HG03520 (cell line): ENCODE data around the gene APOB.

Source experiments
- ATAC-seq: cut with Tn5 transposase; IDR thresholded peaks from one replicate; pipeline ENCODE4 v1.9.1; 2021; ENCODE audit warnings: mild to moderate bottlenecking, moderate library complexity; ENCODE audit not compliant: unreplicated experiment

Gene APOB

GRCh38 chr2:21043744-21044532 lies at the start of gene APOB:
TSS of gene APOB (minus strand) at chr2:21044073. CDS start at chr2:21043945, 128 bp downstream.
- ATAC-seq = no peak

- no peak for ATAC-seq
Observed at GRCh38 chr2:21092308-21092869, 48.5 kb upstream of the APOB start.

GRCh38 chr2:21084401-21084800 lies 40.5 kb upstream of the APOB start:
- ATAC-seq = no peak

DNA sequence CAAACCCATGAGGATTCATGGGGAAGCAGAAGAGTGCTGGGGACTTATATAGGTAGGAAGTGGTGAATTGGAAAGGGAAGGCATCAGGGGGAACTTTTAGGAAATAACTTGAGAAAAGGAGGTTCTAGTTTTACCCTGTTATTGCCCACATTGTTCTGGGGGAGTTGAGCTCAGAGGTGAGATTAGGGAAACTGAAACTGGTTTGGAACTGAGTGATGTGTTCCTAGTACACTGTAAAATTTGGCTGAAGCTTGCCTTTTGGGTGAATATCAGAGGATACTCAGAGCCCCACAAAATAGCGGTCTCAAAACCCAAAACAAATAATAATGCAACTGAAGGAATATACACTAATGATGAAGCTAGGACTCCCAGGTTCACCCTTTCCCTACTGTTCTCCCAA lies 39.6 kb upstream of the APOB start:
- ATAC-seq = no peak

- ATAC-seq = no peak
Observed at GRCh38 chr2:21078296-21078695, 34.4 kb upstream of the APOB start.

GRCh38 chr2:21072477-21073242 lies 28.8 kb upstream of the APOB start:
- no peak for ATAC-seq

DNA sequence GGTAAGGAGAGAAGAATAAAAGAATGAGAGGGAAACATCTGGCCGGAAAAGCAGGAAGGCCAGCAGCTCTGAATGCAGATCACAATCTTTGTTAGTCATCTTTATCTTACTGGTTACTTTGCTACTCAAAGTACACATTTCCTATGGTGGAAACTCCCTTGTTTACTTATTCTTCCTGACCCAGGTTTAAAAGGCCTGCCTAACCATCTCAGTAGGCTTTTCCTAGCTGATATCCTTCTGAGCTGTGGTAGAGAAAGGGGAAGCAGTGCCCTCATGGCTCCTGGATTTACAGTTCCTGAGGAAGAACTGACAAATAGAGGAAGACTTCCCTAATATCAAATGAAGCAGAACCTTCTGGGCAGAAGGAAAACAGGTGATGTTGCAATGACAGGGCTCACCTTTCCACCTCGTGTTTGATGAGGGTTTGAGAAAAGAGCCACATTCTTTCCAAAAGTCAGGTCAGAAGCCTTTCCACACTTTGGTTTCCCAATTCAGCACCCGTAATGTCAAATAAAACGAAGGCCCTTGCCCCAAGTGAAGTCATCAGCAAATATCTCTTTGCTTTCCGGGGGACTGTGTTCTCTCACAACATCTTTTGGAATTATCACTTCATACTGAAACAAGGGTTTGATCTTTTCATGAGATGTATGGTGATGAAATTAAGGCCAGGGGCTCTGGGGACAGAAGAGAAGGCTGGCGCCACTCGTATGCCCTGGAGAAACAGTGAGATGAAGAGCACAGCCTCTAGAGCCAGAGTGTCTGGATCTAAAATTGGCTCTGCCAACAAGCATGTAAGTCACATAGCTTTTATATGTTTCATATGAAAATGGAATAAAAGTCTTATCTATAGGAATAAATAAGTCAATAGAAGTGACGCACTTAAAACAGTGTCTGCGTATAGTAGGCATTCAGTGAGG lies 26.7 kb upstream of the APOB start:
- no peak for ATAC-seq

DNA sequence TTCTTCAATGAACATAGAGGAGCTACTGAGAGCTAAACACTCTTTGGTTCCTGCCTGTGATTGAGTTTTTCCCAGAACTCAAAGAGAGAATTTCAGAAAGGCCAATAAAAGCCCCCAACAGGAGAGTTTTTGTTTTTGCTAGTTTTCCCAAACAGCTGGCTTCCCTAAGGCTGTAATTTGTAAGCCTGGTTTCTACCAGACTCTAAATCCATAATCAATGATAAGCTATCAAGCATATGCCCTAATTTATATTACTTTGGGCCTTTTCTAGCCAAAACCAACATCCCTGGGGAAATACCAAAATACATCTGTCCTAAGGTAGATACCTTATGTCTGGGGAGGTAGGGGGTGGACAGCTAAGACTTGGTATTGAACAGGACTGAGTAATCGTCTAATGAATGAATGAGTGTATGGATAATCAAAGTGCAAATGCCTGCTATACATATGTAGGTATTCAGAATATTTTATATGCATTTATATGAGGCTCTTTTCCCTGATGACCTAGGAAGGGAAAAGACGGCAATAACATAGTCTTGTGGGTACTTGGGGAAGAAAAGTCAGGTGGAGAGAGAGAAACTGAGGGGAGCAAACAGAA lies 26.0 kb upstream of the APOB start:
- no peak for ATAC-seq

- ATAC-seq = no peak
Observed at GRCh38 chr2:21067859-21068537, 24.1 kb upstream of the APOB start.

DNA sequence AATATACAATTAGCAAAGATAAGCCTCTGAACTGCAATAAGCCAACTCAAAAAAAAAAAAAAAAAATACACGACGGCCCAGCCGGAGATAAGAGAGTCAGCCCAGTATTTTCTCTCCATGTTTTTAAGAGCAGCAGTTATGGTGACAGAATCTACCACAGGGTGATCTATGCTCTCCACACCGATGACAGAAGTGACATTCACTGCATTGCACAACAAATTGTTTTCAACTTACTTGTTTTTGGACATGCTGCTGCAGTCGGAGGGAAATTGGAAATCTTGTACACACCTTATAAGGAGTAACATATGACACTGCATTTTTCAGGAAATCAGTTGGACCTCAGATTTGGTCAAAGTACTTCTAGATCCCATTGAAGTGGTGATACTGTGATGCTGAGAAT lies 23.3 kb upstream of the APOB start:
- no peak for ATAC-seq

DNA sequence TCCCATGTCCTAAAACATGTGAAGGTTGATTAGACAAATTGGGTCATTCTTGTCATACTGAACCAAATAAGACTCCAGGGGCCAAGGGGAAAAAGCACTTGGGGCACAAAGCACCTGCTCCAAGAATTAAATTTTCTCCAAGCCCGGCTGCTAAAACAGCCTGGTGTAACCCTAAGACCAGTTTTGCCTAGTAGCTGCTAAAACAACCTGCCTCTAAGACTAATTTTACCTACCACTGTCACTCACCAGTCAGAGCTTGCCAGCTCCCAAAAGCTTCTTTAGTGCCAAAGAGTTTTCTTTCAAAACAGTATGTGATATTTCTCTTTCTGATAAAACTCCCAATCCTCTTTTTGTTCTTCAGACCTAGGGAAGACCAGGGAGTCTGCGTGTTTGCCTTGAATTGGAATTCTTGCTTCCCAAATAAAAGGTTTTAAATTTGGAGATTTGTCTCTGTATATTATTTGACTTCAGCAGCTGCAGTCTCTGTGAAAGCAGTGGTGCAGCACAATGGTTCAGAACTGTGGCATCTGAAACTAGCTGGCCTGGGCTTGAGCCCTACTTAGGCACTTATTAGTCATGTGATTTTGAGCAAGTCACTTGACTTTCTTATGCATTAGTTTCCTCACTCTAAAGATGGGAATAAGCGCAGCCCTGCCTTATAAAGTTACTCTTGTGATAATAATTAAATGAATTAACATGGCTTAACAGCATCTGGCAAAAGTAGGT lies 16.2 kb upstream of the APOB start:
- ATAC-seq = no peak

DNA sequence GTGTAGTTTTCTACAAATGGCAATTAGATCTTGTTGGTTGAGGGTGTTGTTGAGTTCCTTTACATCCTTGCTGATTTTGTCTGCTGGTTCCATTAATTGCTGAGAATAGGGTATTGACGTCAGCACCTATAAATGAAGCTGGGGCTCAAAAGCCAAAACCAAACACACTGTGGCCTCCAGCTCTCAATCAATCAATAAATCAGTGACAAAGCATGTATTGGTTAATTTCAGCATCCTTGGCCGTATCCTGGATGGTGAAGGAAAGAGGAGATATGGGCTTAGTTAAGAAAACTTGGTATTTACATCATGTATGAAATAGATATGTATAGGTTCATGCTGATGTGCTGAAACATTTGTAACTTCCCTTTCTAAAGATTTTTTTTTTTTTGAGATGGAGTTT lies 13.2 kb upstream of the APOB start:
- ATAC-seq = no peak

- ATAC-seq = no peak
Observed at GRCh38 chr2:21055879-21056790, 12.3 kb upstream of the APOB start.

- ATAC-seq = no peak
Observed at GRCh38 chr2:21055451-21055850, 11.6 kb upstream of the APOB start.

DNA sequence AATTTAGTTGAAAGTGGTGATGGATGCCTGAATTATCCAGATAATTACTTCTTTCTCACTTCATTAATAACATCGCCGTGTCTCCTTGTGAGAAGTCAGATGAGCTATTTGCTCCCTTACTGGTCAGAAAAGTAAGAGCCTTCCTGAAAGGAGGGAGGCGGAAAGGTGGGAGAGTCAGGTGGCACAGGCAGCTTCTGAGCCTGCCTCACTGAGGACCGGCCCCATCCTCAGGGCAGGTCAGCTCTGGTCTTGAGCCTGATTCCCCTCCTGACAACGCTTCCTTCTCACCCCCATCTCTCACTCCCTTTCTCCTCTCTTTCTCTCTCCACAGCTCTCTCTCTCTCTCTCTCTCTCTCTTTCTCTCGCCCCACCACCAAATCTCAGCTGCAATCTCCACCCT lies 10.1 kb upstream of the APOB start:
- ATAC-seq = no peak

- no peak for ATAC-seq
Observed at GRCh38 chr2:21052044-21052443, 8.2 kb upstream of the APOB start.

DNA sequence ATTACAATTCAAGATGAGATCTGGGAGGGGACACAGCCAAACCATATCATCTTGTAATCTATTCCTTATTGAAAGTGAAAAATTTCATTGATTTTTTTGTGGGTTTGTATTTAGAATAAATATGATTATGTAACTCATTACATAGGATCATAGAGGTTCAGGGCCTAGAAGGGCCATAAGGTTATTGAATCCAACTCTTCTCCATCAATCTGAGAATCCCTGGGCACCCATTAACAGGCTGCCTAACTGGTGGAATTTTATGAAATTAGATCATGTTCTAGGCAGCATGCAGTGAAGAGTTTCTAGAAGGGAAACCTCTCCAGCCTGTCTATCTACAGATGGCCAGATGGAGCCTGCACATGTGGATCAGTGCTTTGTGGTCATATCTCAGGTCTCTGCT lies 6.3 kb upstream of the APOB start:
- no peak for ATAC-seq
